PC-9 (cell line): ENCODE data around the gene RITA1. TPM values are rescaled to one million over a fixed set of nuclear protein-coding genes. Genes with fewer than 3 reads are reported as not detected.

Source experiments
- BruUV-seq: library from RNA; stranded (reverse); fragments of 400-500 nt; replicated peaks from 2 replicates; lab custom pipeline; 2021; lab: Mats Ljungman, UMichigan
- CTCF ChIA-PET: fragments of 300-600 bp; sonication (Branson Sonifier 250); formaldehyde crosslinking; loops from one replicate; lab custom pipeline; 2022; ENCODE audit warnings: antibody characterized with exemption; lab: Charles Lee
- POLR2A ChIA-PET: fragments of 300-600 bp; sonication (Branson Sonifier 250); formaldehyde crosslinking; loops from one replicate; lab custom pipeline; 2022; ENCODE audit warnings: antibody characterized with exemption; ENCODE audit not compliant: unreplicated experiment; lab: Charles Lee
- DNase-seq, 2 experiments: peaks; one replicate each; pipeline versions ENCODE4 v3.0.0 to v3.0.0-alpha.2; 2015 to 2022; ENCODE audit warnings: mixed read lengths in 1 of 2
- H2AFZ ChIP-seq: fragments of 200-600 bp; sonication (generic); 2 replicates; pipeline ENCODE4 v1.8.1; 2017; ENCODE audit warnings: antibody characterized with exemption
- H3F3A ChIP-seq: fragments of 200-600 bp; sonication (generic); 2 replicates; pipeline ENCODE4 v1.8.1; 2017; ENCODE audit warnings: antibody characterized with exemption, mild to moderate bottlenecking, low read depth; ENCODE audit not compliant: insufficient read depth
- H3K27ac ChIP-seq: fragments of 200-600 bp; sonication (generic); 2 replicates; pipeline ENCODE4 v1.6.1; 2016; ENCODE audit warnings: mixed run types
- H3K27me3 ChIP-seq: fragments of 200-600 bp; sonication (generic); 2 replicates; pipeline ENCODE4 v1.6.1; 2016; ENCODE audit warnings: low read depth, mixed run types; ENCODE audit not compliant: insufficient read depth
- H3K36me3 ChIP-seq: fragments of 200-600 bp; sonication (generic); 2 replicates; pipeline ENCODE4 v1.6.1; 2016; ENCODE audit warnings: low read depth, mixed run types
- H3K4me1 ChIP-seq: fragments of 200-600 bp; sonication (generic); replicated peaks from 2 replicates; pipeline ENCODE4 v1.6.1; 2016; ENCODE audit warnings: mixed run types; ENCODE audit not compliant: insufficient read depth
- H3K4me2 ChIP-seq: fragments of 200-600 bp; sonication (generic); 2 replicates; pipeline ENCODE4 v1.6.1; 2017; ENCODE audit warnings: mixed run types
- H3K4me3 ChIP-seq: fragments of 200-600 bp; sonication (generic); 2 replicates; pipeline ENCODE4 v1.6.1; 2016; ENCODE audit warnings: mixed run types
- H3K79me2 ChIP-seq: fragments of 200-600 bp; sonication (generic); 2 replicates; pipeline ENCODE4 v1.6.1; 2017; ENCODE audit warnings: low read depth, mixed run types
- H3K9me2 ChIP-seq: fragments of 200-600 bp; sonication (generic); 2 replicates; pipeline ENCODE4 v1.8.1; 2017; ENCODE audit warnings: mild to moderate bottlenecking; ENCODE audit not compliant: insufficient read depth
- H3K9me3 ChIP-seq: fragments of 200-600 bp; sonication (generic); 2 replicates; pipeline ENCODE4 v1.8.1; 2016; ENCODE audit warnings: low read depth; ENCODE audit not compliant: insufficient read depth
- H4K20me1 ChIP-seq: fragments of 200-600 bp; sonication (generic); 2 replicates; pipeline ENCODE4 v1.8.1; 2017; ENCODE audit not compliant: insufficient read depth
- EZH2 ChIP-seq: fragments of 200-600 bp; sonication (generic); IDR thresholded peaks from 2 replicates; pipeline ENCODE4 v1.8.0; 2017; ENCODE audit warnings: antibody characterized with exemption, low read depth
- intact Hi-C: fragments of 100-400 bp; cut with micrococcal nuclease; formaldehyde crosslinking; loops from one replicate; pipeline ENCODE4 v1.10.0; 2022; ENCODE audit not compliant: unreplicated experiment
- total RNA-seq: library from RNA; stranded (reverse); gene quantifications from 2 replicates; pipeline ENCODE4 v1.2.3, GENCODE V29; 2021
- TF ChIP-seq, protein P1 (sequence below): fragments of 200-600 bp; sonication (generic); conservative IDR thresholded peaks from 2 replicates; pipeline ENCODE4 v1.6.1; 2017; ENCODE audit warnings: mixed run types, antibody characterized with exemption, mild to moderate bottlenecking, moderate library complexity

Gene RITA1
- total RNA-seq, 1 experiment from 2014 or later, result 16.1 TPM

DNA sequence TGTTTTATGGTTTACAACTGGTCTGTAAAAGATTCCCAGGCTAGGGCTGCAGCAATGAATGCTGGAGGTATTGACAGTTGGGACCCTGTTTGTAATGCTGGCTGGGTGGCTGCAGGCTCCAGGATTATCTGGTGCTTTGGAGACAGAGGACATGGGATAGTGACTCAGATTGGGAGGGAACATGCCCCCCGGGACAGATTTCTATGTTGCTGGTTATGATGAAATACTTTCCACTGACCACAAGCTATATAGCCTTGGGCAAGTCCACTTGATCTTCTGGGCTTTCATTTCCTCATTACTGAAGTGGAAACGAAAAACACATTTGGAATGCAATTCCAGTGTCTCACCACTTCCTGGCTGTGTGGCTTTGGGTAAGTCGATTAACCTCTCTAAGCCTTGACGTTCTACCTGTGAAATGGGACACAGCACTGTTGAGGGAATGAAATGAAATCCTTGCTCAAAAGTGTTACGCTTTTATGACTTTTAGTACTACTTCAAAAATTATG, 29.4 kb downstream of the RITA1 start:
- H3F3A ChIP-seq, result peaks cover 26% of the 10 kb centered on the region
- ChIA-PET POLR2A (no interaction called here), CTCF (no interaction called here)
- H3K36me3 ChIP-seq, result no peaks in the 10 kb centered on the region
- H4K20me1 ChIP-seq, result no peaks in the 10 kb centered on the region
- no peak overlapping the region; the same call in 1 of the 2 replicates for H3K4me3 ChIP-seq
- no peaks in the 10 kb centered on the region for H3K9me3 ChIP-seq
- H3K9me2 ChIP-seq, result no peaks in the 10 kb centered on the region
- no TSS peak for BruUV-seq
- peaks cover 44% of the 10 kb centered on the region for H3K4me1 ChIP-seq
- DNase-seq, result peak; percentile 81 to 99
- TF ChIP-seq, protein P1, sequence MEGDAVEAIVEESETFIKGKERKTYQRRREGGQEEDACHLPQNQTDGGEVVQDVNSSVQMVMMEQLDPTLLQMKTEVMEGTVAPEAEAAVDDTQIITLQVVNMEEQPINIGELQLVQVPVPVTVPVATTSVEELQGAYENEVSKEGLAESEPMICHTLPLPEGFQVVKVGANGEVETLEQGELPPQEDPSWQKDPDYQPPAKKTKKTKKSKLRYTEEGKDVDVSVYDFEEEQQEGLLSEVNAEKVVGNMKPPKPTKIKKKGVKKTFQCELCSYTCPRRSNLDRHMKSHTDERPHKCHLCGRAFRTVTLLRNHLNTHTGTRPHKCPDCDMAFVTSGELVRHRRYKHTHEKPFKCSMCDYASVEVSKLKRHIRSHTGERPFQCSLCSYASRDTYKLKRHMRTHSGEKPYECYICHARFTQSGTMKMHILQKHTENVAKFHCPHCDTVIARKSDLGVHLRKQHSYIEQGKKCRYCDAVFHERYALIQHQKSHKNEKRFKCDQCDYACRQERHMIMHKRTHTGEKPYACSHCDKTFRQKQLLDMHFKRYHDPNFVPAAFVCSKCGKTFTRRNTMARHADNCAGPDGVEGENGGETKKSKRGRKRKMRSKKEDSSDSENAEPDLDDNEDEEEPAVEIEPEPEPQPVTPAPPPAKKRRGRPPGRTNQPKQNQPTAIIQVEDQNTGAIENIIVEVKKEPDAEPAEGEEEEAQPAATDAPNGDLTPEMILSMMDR, result peak; percentile 52
- no peak for TF ChIP-seq EZH2
- 0 out of 2 replicates have a peak, but pooled peaks cover under 1% of the 10 kb centered on the region for H3K79me2 ChIP-seq
- H3K27ac ChIP-seq, result peak overlapping the region; percentile 80
- intact Hi-C loops, result loop anchor here (1.0 kb wide), 1 partner anchor 26 kb away; no protein-coding TSS in a partner anchor
- no peak overlapping the region for H2AFZ ChIP-seq
- no peaks in the 10 kb centered on the region for H3K27me3 ChIP-seq
- H3K4me2 ChIP-seq, result peak overlapping the region; percentile 55

DNA sequence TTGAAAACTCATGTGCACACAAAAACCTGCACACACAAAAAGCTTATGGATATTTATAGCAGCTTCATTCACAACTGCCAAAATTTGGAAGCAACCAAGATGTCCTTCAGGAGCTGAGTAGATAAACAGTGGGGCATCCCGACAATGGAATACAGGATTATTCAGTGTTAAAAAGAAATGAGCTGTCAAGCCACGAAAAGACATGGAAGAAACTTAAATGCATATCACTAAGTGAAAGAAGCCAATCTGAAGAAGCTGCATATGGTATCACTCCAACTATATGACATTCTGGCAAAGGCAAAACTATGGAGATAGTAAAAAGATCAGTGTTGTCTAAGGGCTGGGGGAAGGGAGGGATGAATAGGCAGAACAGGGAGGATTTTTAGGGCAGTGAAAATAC, 30.5 kb downstream of the RITA1 start:
- H3K36me3 ChIP-seq, result no peaks in the 10 kb centered on the region
- H3K27me3 ChIP-seq, result no peaks in the 10 kb centered on the region
- no peaks in the 10 kb centered on the region for H3K9me2 ChIP-seq
- no peaks in the 10 kb centered on the region for H3K9me3 ChIP-seq
- 0 out of 2 replicates have a peak, but pooled peaks cover 7% of the 10 kb centered on the region for H3K79me2 ChIP-seq
- no peak overlapping the region for H3K4me3 ChIP-seq
- TF ChIP-seq, protein P1, result no peak
- no peak for TF ChIP-seq EZH2
- H3K4me1 ChIP-seq, result peaks cover 50% of the 10 kb centered on the region
- ChIA-PET POLR2A (no interaction called here), CTCF (no interaction called here)
- no peak overlapping the region for H3K4me2 ChIP-seq
- no peak for DNase-seq
- H2AFZ ChIP-seq, result no peak overlapping the region
- no TSS peak for BruUV-seq
- intact Hi-C loops, result no loop called here
- peaks cover 26% of the 10 kb centered on the region for H3F3A ChIP-seq
- no peaks in the 10 kb centered on the region for H4K20me1 ChIP-seq
- H3K27ac ChIP-seq, result no peak overlapping the region

DNA sequence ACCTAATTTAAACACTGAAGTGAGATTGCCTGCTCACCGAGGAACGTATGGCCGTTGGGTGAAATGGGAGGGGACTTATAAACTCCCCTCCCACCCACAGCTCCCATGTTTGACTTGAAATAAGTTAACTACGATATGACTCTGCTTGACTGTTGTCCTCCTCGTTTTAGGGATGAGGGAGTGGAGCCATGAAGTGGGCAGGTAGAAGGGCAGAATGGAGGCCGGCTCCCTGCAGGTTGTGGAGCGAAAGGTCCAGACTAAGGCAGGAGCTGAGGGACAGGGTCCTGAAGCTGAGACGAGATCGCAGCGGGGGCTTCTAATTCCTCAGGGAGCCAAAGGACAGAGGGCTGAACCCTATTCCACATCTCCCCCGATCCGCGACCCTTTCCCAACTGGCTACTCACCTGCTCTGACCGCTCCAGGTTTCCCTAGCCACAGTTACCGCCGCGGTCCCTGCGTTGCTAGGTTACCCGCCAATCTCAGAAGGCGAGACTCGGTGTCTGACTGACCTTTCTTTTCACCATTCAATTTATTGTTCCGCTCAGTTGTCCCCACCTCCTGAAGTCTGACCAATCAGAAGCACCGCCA, 35.2 kb downstream of the RITA1 start:
- peak overlapping the region; percentile 87 for H2AFZ ChIP-seq
- no peak for TF ChIP-seq EZH2
- TF ChIP-seq, protein P1, result no peak
- peaks cover 31% of the 10 kb centered on the region for H3F3A ChIP-seq
- CTCF ChIA-PET, result no interaction called here
- H3K9me2 ChIP-seq, result no peaks in the 10 kb centered on the region
- intact Hi-C loops, result loop anchor here (1.0 to 2.0 kb wide), 3 partner anchors 26 to 79 kb away; no protein-coding TSS in a partner anchor
- no peaks in the 10 kb centered on the region for H4K20me1 ChIP-seq
- POLR2A ChIA-PET, result interaction anchor here (0.6 kb wide), 2 partner anchors 115 to 572 kb away, joined by 4 to 18 read pairs; no protein-coding TSS in a partner anchor
- H3K9me3 ChIP-seq, result no peaks in the 10 kb centered on the region
- H3K79me2 ChIP-seq, result peaks cover 19% of the 10 kb centered on the region
- H3K36me3 ChIP-seq, result no peaks in the 10 kb centered on the region
- peak overlapping the region; percentile 91 for H3K4me2 ChIP-seq
- H3K4me1 ChIP-seq, result peaks cover 49% of the 10 kb centered on the region
- DNase-seq, result no peak
- H3K27ac ChIP-seq, result no peak overlapping the region
- BruUV-seq, result TSS peak; percentile 66
- peak overlapping the region; percentile 65 for H3K4me3 ChIP-seq
- H3K27me3 ChIP-seq, result no peaks in the 10 kb centered on the region
